DND-41 (cell line): ENCODE data around the gene MICU2.
"Not testable (repeated sequence)": the region's sequence is repeated elsewhere in the genome, so short reads cannot be mapped to it uniquely, and the experiment has no call there.

Experiments used
- ATAC-seq: fragments of 200-7000 bp; cut with Tn5 transposase; 3 replicates; pipeline ENCODE4 v1.9.1; 2021; ENCODE audit warnings: low read depth; ENCODE audit not compliant: insufficient read depth
- DNase-seq: peaks from one replicate; pipeline ENCODE4 v3.0.0-alpha.2; 2020
- H2AFZ ChIP-seq: 2 replicates; pipeline ENCODE4 v1.6.0; 2012; ENCODE audit warnings: low read depth, low read length
- H3K27ac ChIP-seq: 2 replicates; pipeline ENCODE4 v1.5.1; 2012; ENCODE audit warnings: low read length, inconsistent platforms
- H3K27me3 ChIP-seq: fragments of 200-600 bp; sonication (generic); 2 replicates; pipeline ENCODE4 v1.6.0; 2012; ENCODE audit warnings: low read length, mild to moderate bottlenecking, inconsistent platforms; ENCODE audit not compliant: insufficient read depth, poor library complexity
- H3K36me3 ChIP-seq: 2 replicates; pipeline ENCODE4 v1.5.1; 2012; ENCODE audit warnings: low read length, inconsistent platforms; ENCODE audit not compliant: insufficient read depth
- H3K4me1 ChIP-seq: 2 replicates; pipeline ENCODE4 v1.5.1; 2012; ENCODE audit warnings: mild to moderate bottlenecking, low read length; ENCODE audit not compliant: insufficient read depth
- H3K4me2 ChIP-seq: 2 replicates; pipeline ENCODE4 v1.6.0; 2012; ENCODE audit warnings: mild to moderate bottlenecking, moderate library complexity, low read length, inconsistent platforms; ENCODE audit not compliant: insufficient read depth
- H3K4me3 ChIP-seq, 2 experiments: fragments of 200-600 bp in 1 of 2; shearing (Covaris generic) in 1 of 2; 2 replicates each; pipeline ENCODE4 v1.5.1; 2012 to 2016; ENCODE audit warnings: inconsistent platforms in 2 of 2, low read length in 2 of 2, mild to moderate bottlenecking in 2 of 2, low read depth in 1 of 2, moderate library complexity in 1 of 2
- H3K79me2 ChIP-seq: 2 replicates; pipeline ENCODE4 v1.6.0; 2012; ENCODE audit warnings: low read length, inconsistent platforms; ENCODE audit not compliant: insufficient read depth
- H3K9ac ChIP-seq: 2 replicates; pipeline ENCODE4 v1.6.0; 2012; ENCODE audit warnings: low read depth, mild to moderate bottlenecking, inconsistent platforms, low read length, moderate library complexity
- H3K9me3 ChIP-seq: 2 replicates; pipeline ENCODE4 v1.5.1; 2012; ENCODE audit warnings: low read length, moderate library complexity, mild to moderate bottlenecking, inconsistent platforms; ENCODE audit not compliant: insufficient read depth, severe bottlenecking
- H4K20me1 ChIP-seq: 2 replicates; pipeline ENCODE4 v1.6.0; 2012; ENCODE audit warnings: low read length; ENCODE audit not compliant: insufficient read depth
- EZH2 ChIP-seq: IDR thresholded peaks from 3 replicates; pipeline ENCODE4 v1.6.1; 2012; ENCODE audit warnings: borderline replicate concordance, low read depth, mild to moderate bottlenecking, moderate library complexity, low read length, inconsistent platforms; ENCODE audit not compliant: severe bottlenecking
- TF ChIP-seq, protein P1 (sequence below): IDR thresholded peaks from 2 replicates; pipeline ENCODE4 v1.5.1; 2012; ENCODE audit warnings: borderline replicate concordance, low read length, moderate library complexity, mild to moderate bottlenecking; ENCODE audit not compliant: poor library complexity, severe bottlenecking; ENCODE audit errors: extremely low read depth

Gene MICU2

DNA sequence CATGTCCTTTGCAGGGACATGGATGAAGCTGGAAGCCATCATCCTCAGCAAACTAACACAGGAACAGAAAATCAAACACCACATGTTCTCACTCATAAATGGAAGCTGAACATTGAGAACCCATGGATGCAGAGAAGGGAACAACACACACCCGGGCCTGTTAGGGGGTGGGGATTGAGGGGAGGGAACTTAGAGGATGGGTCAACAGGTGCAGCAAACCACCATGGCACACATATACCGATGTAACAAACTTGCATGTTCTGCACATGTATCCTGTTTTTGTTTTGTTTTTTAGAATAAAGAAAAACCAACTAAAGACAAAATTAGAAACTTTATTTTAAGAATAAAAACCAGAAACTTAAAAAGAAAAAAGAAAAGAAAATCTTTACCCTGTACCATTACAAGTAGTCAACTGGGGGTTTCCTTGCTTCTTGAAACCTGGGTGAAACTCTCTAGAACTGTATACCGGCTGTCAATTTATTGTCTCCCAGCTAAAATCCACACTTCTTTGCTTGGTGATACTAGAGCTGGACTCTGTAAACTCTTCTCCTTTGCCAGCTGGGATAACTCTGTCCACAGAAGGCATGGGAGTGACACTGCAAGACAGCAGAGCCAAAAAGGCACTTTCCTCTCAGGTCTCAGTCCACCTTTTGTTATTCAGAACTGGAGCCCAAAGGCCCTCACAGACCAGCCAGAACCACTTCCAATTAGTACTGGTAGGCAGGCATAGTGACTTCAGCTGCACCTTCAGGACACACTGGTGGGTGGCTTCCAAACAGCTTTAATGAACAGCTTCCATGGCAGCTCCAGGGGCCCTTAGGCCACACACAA lies 9.0 kb downstream of the MICU2 start:
- peaks cover 93% of the 10 kb centered on the region for H3K79me2 ChIP-seq
- TF ChIP-seq, protein P1, sequence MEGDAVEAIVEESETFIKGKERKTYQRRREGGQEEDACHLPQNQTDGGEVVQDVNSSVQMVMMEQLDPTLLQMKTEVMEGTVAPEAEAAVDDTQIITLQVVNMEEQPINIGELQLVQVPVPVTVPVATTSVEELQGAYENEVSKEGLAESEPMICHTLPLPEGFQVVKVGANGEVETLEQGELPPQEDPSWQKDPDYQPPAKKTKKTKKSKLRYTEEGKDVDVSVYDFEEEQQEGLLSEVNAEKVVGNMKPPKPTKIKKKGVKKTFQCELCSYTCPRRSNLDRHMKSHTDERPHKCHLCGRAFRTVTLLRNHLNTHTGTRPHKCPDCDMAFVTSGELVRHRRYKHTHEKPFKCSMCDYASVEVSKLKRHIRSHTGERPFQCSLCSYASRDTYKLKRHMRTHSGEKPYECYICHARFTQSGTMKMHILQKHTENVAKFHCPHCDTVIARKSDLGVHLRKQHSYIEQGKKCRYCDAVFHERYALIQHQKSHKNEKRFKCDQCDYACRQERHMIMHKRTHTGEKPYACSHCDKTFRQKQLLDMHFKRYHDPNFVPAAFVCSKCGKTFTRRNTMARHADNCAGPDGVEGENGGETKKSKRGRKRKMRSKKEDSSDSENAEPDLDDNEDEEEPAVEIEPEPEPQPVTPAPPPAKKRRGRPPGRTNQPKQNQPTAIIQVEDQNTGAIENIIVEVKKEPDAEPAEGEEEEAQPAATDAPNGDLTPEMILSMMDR, result no peak
- TF ChIP-seq EZH2, result no peak
- ATAC-seq (no peak), DNase-seq (no peak)
- H3K4me1 ChIP-seq, result 0 out of 2 replicates have a peak, but pooled peaks cover under 1% of the 10 kb centered on the region
- peaks cover 23% of the 10 kb centered on the region for H4K20me1 ChIP-seq
- no peak overlapping the region for H3K4me3 ChIP-seq
- H3K27me3 ChIP-seq, result no peaks in the 10 kb centered on the region
- no peak overlapping the region for H3K27ac ChIP-seq
- H2AFZ ChIP-seq, result no peak overlapping the region
- no peak overlapping the region for H3K9ac ChIP-seq
- no peak overlapping the region for H3K4me2 ChIP-seq
- H3K36me3 ChIP-seq, result peaks cover 4% of the 10 kb centered on the region; the same call in 1 of the 2 replicates
- no peaks in the 10 kb centered on the region for H3K9me3 ChIP-seq

- H3K79me2 ChIP-seq, result peaks cover 96% of the 10 kb centered on the region
- H2AFZ ChIP-seq, result not testable (repeated sequence)
Observed at GRCh38 chr13:21590665-21591456, 13.1 kb downstream of the MICU2 start.

GRCh38 chr13:21590231-21590630 lies 13.7 kb downstream of the MICU2 start:
- no peak for TF ChIP-seq EZH2
- TF ChIP-seq, protein P1, result no peak
- H3K4me2 ChIP-seq, result no peak overlapping the region
- ATAC-seq (no peak), DNase-seq (no peak)
- H3K9me3 ChIP-seq, result no peaks in the 10 kb centered on the region
- no peaks in the 10 kb centered on the region for H3K4me1 ChIP-seq
- H3K9ac ChIP-seq, result no peak overlapping the region
- H3K27me3 ChIP-seq, result no peaks in the 10 kb centered on the region
- peaks cover 15% of the 10 kb centered on the region for H4K20me1 ChIP-seq
- H3K36me3 ChIP-seq, result no peaks in the 10 kb centered on the region
- no peak overlapping the region for H2AFZ ChIP-seq
- H3K27ac ChIP-seq, result no peak overlapping the region
- H3K79me2 ChIP-seq, result peaks cover 94% of the 10 kb centered on the region
- no peak overlapping the region for H3K4me3 ChIP-seq

More at GRCh38 chr13:21590665-21591456, 13.1 kb downstream of the MICU2 start:
- ATAC-seq, H3K9me3 ChIP-seq, DNase-seq, H3K4me3 ChIP-seq, H3K27me3 ChIP-seq, H3K27ac ChIP-seq, H3K4me2 ChIP-seq, H3K4me1 ChIP-seq, H3K36me3 ChIP-seq, H3K9ac ChIP-seq: not testable (repeated sequence)
- peaks cover 22% of the 10 kb centered on the region for H4K20me1 ChIP-seq

DNA sequence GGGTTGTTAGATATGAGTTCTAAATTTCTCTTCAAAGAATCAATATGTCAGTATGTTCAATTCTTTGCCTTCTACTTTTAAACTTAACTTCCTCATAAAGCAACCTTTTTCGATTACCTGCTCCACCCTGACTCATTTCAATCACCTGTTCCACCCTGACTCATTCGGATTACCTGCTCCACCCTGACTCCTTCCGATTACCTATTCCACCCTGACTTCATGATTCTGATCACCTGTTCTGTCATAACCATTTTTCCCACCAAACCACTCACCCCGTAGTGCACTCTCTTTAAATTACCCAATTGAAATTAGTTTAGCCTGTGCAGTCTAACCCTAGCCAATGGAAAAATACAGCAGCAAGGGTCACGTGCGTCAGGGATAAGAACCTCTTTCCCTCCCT lies 14.5 kb downstream of the MICU2 start:
- not testable (repeated sequence) for H3K27me3 ChIP-seq, H3K9ac ChIP-seq, H3K36me3 ChIP-seq, H3K4me3 ChIP-seq, ATAC-seq, H2AFZ ChIP-seq, H3K4me2 ChIP-seq, H3K27ac ChIP-seq, H3K9me3 ChIP-seq, DNase-seq, H3K4me1 ChIP-seq
- Histone ChIP-seq H3K79me2 (peaks cover 93% of the 10 kb centered on the region), H4K20me1 (peaks cover 11% of the 10 kb centered on the region; the same call in 1 of the 2 replicates)

GRCh38 chr13:21588411-21588810 lies 15.6 kb downstream of the MICU2 start:
- H3K36me3 ChIP-seq, H3K27ac ChIP-seq, H3K4me2 ChIP-seq, H3K27me3 ChIP-seq, H3K9ac ChIP-seq, H4K20me1 ChIP-seq, DNase-seq, H3K9me3 ChIP-seq, ATAC-seq, H3K4me1 ChIP-seq, H3K4me3 ChIP-seq, H2AFZ ChIP-seq: not testable (repeated sequence)
- H3K79me2 ChIP-seq, result peaks cover 92% of the 10 kb centered on the region
